HG03520 (cell line): ENCODE results near the gene ZNF736.
"Not testable (repeated sequence)": the region's sequence is repeated elsewhere in the genome, so short reads cannot be mapped to it uniquely, and the experiment has no call there.

Experiments used
- ATAC-seq: cut with Tn5 transposase; IDR thresholded peaks from one replicate; pipeline ENCODE4 v1.9.1; 2021; ENCODE audit warnings: mild to moderate bottlenecking, moderate library complexity; ENCODE audit not compliant: unreplicated experiment

ZNF736 gene

GRCh38 chr7:64313740-64314491 is at the start of gene ZNF736:
Gene ZNF736 (plus strand): TSS chr7:64313961. CDS start chr7:64314151, 190 bp downstream.
- ATAC-seq, result peak; percentile 100

GRCh38 chr7:64266341-64266919 is 47.3 kb upstream of the ZNF736 start:
- no peak for ATAC-seq

- ATAC-seq, result no peak
Observed at GRCh38 chr7:64277630-64278029, 36.1 kb upstream of the ZNF736 start.

- no peak for ATAC-seq
Observed at GRCh38 chr7:64294701-64295420, 18.9 kb upstream of the ZNF736 start.

GRCh38 chr7:64297418-64297817 is 16.3 kb upstream of the ZNF736 start:
- not testable (repeated sequence) for ATAC-seq

GRCh38 chr7:64300641-64301405 is 12.9 kb upstream of the ZNF736 start:
- no peak for ATAC-seq

GRCh38 chr7:64307254-64308015 is 6.3 kb upstream of the ZNF736 start:
- peak; percentile 99 for ATAC-seq

GRCh38 chr7:64308016-64308270 is 5.8 kb upstream of the ZNF736 start:
- ATAC-seq, result no peak

GRCh38 chr7:64310426-64310825 is 3.3 kb upstream of the ZNF736 start:
- ATAC-seq, result no peak

- ATAC-seq, result no peak
Observed at GRCh38 chr7:64312826-64313225, 935 bp upstream of the ZNF736 start.

- ATAC-seq, result no peak
Observed at GRCh38 chr7:64314566-64314965, 805 bp downstream of the ZNF736 start.

GRCh38 chr7:64316031-64316742 is 2.4 kb downstream of the ZNF736 start:
- ATAC-seq, result not testable (repeated sequence)

- ATAC-seq, result no peak
Observed at GRCh38 chr7:64320547-64321513, 7.1 kb downstream of the ZNF736 start.

- ATAC-seq, result not testable (repeated sequence)
Observed at GRCh38 chr7:64324166-64324565, 10.4 kb downstream of the ZNF736 start.

- not testable (repeated sequence) for ATAC-seq
Observed at GRCh38 chr7:64348713-64349210, 35.0 kb downstream of the ZNF736 start.

- no peak for ATAC-seq
Observed at GRCh38 chr7:64359543-64359942, 45.8 kb downstream of the ZNF736 start.

- ATAC-seq, result no peak
Observed at GRCh38 chr7:64371116-64371515, 57.4 kb downstream of the ZNF736 start.

GRCh38 chr7:64373017-64373416 is 59.3 kb downstream of the ZNF736 start:
- ATAC-seq, result no peak

GRCh38 chr7:64400401-64400800 is 86.6 kb downstream of the ZNF736 start:
- no peak for ATAC-seq
